ENCODE measurements around the gene CEP76. TPM values are rescaled to one million over a fixed set of nuclear protein-coding genes. Genes with fewer than 3 reads are reported as not detected.

The CEP76 gene
- total and polyA plus RNA-seq, 2 donors (not counting 3 experiments of a cell fraction or from before 2014, with no cell fraction given) = 5.8 to 8.6 TPM

DNA sequence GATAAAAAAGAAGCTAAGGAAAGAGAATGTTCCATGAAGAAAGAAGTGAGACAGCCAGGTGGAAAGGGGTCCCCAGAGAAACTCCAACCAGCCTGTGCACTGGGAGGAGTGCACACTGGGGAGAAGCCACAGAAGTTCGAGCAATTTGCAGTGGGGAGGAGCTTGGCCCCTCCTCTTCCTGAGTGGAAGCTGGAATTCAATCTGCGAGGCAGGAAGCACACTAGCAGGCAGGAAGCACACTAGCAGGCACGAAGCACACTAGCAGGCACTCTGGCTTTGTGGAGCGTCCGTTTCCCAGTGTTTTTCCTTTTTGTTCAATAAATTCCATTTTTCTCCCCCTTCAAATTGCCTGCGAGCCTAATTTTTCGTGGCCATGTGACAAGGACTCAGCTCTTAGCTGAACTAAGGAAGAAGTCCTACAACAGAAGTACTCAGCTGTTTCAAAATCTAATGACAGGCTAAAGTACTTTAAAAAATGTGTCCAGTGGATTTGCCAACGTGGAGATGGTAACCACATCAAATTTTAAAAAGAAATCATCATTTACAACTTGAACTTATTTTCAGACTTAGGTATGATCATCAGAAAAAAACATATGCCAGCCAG, 23.2 kb downstream of the CEP76 start:
- Histone ChIP-seq H3K36me3 (ENCODE audit: control insufficient read depth in 2 of 2, extremely low read depth in 1 of 2, insufficient read depth in 2 of 2, low read length in 2 of 2) (peaks cover 2% of the 10 kb centered on the region in 2 experiments), H4K20me1 (replicated peaks; ENCODE audit: control insufficient read depth, extremely low read depth, insufficient read depth, low read length) (no peaks in the 10 kb centered on the region), H3K9me1 (replicated peaks; ENCODE audit: control insufficient read depth, extremely low read depth, insufficient read depth, low read length) (no peaks in the 10 kb centered on the region), H3K27me3 (ENCODE audit: control insufficient read depth in 2 of 2, insufficient read depth in 2 of 2, low read length in 2 of 2) (no peaks in the 10 kb centered on the region), H3K4me1 (ENCODE audit: control insufficient read depth, extremely low read depth, insufficient read depth, low read length) (peaks cover 14% of the 10 kb centered on the region), H3K9ac (replicated peaks; ENCODE audit: extremely low read depth, insufficient read depth, low read length) (peak overlapping the region; percentile 45), H3K79me2 (ENCODE audit: control insufficient read depth, insufficient read depth, low read length) (no peaks in the 10 kb centered on the region), H3K4me3 (replicated peaks in 1 of 3; ENCODE audit: insufficient read depth in 1 of 3, low read depth in 1 of 3, low read length in 3 of 3) (peak overlapping the region in 1 of 3 experiments; percentile 6), H3K4me2 (ENCODE audit: insufficient read depth, low read length) (peak overlapping the region; percentile 60), H3K27ac (ENCODE audit: insufficient read depth, low read depth, low read length) (peak overlapping the region; percentile 66), H3K9me3 (replicated peaks; ENCODE audit: control insufficient read depth, insufficient read depth, low read length) (no peaks in the 10 kb centered on the region), H2AFZ (ENCODE audit: low read depth, low read length) (peak overlapping the region; percentile 45)
- ChIA-PET CTCF (interaction anchor here (0.6 to 1.4 kb wide), 12 partner anchors 8 to 286 kb away, joined by 3 to 8 read pairs (median 3); partner anchors contain the start of genes CEP76 and PRELID3A), POLR2A (interaction anchor here (0.7 to 1.3 kb wide), 4 partner anchors 12 to 272 kb away, joined by 3 to 4 read pairs (median 3); partner anchors contain the start of genes PRELID3A and PTPN2)
- DNase-seq (ENCODE audit: low read depth, low spot score) = peak; percentile 82
- FAIRE-seq = peak; percentile 97
- TSS peak; percentile 98 for BruUV-seq (replicated peaks)
- TF ChIP-seq, protein P1, sequence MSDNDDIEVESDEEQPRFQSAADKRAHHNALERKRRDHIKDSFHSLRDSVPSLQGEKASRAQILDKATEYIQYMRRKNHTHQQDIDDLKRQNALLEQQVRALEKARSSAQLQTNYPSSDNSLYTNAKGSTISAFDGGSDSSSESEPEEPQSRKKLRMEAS (IDR thresholded peaks at IDR 0.05; ENCODE audit: insufficient read depth, insufficient read length) = peak; percentile 76
- TF ChIP-seq POLR2A (IDR thresholded peaks at IDR 0.05; ENCODE audit: low read depth, low read length) = peak; percentile 98
- TF ChIP-seq JUN (IDR thresholded peaks at IDR 0.05; ENCODE audit: borderline replicate concordance, insufficient read depth, insufficient read length, low read depth) = no peak
- TF ChIP-seq EZH2 (IDR thresholded peaks at IDR 0.05; ENCODE audit: borderline replicate concordance, low read depth, low read length, severe bottlenecking) = no peak
- no peak for TF ChIP-seq GATA2 (IDR thresholded peaks at IDR 0.05; ENCODE audit: insufficient read depth, insufficient read length, low read depth, low read length)
- TF ChIP-seq FOS (IDR thresholded peaks at IDR 0.05; ENCODE audit: borderline replicate concordance, insufficient read depth, low read length) = no peak
- TF ChIP-seq POLR2AphosphoS5 (IDR thresholded peaks at IDR 0.05; ENCODE audit: insufficient read depth, low read depth, low read length) = peak; percentile 94
- peak; percentile 96 for TF ChIP-seq MYC (IDR thresholded peaks at IDR 0.05; ENCODE audit: low read depth, low read length)
- TF ChIP-seq, protein P2, sequence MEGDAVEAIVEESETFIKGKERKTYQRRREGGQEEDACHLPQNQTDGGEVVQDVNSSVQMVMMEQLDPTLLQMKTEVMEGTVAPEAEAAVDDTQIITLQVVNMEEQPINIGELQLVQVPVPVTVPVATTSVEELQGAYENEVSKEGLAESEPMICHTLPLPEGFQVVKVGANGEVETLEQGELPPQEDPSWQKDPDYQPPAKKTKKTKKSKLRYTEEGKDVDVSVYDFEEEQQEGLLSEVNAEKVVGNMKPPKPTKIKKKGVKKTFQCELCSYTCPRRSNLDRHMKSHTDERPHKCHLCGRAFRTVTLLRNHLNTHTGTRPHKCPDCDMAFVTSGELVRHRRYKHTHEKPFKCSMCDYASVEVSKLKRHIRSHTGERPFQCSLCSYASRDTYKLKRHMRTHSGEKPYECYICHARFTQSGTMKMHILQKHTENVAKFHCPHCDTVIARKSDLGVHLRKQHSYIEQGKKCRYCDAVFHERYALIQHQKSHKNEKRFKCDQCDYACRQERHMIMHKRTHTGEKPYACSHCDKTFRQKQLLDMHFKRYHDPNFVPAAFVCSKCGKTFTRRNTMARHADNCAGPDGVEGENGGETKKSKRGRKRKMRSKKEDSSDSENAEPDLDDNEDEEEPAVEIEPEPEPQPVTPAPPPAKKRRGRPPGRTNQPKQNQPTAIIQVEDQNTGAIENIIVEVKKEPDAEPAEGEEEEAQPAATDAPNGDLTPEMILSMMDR (IDR thresholded peaks at IDR 0.05; ENCODE audit: extremely low read depth in 1 of 2, insufficient read depth in 1 of 2, low read depth in 1 of 2, low read length in 2 of 2) = no peak
- dilution Hi-C loops (cut with MboI; ENCODE audit: extremely low pct_ligation_motif_present, low sequenced_read_pairs) (no loop called here), intact Hi-C loops (cut with micrococcal nuclease) (loop anchor here (1.0 kb wide), 1 partner anchor 288 kb away; no protein-coding TSS in a partner anchor)

Data from endothelial cell of umbilical vein (primary cell).